Ureter (tissue), 1 donor: ENCODE measurements around the gene DPP7. TPM values are rescaled to one million over a fixed set of nuclear protein-coding genes. Genes with fewer than 3 reads are reported as not detected.

Experiments used
- DNase-seq: peaks from one replicate; pipeline ENCODE4 v3.0.0-alpha.2; 2020; ENCODE audit warnings: low spot score
- total RNA-seq: library from RNA; stranded (reverse); gene quantifications from one replicate; pipeline ENCODE4 v1.2.4, GENCODE V29; 2023
- donor health status: DM: yes; HTN: yes; CAD: no.

DPP7 gene
- total RNA-seq, 1 donor from 2014 or later, result 157 TPM

DNA sequence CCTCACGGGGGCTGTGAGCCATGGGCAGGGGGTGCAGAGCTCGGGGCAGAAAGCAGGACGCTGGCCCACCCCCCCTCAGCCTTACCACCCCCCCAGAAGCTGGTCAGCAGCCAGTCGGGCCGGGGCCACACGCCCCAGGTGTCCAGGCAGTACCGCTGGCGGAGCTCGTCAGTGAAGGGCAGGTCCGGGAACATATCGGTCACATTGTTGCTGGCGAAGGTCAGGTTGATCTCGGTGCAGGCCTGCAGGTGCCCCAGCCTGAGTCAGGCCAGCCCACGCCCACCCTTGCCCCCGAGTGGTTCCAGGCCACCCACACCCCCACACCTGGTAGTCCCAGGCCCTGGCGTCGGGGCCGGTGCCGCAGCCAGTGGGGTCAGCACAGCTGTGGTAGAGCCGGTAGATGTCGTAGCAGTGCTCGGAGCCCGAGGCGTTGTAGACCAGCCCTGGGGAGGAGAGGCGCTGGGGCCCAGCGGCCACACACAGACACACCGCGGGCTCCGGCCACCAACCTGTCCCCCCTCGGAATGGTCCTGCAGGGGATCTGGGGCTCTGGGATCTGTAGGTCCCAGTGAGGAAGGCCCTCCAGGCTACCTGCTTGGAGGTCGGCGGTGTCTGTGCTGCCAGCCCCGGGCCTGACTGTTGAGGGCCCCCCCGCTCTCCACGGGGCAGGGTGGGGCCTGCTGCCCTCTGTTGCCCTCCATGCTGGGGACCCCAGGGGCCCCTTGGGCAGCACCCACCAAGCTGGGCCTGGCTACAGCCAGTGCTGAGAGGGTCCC lies 2.6 kb downstream of the DPP7 start:
- no peak for DNase-seq

DNA sequence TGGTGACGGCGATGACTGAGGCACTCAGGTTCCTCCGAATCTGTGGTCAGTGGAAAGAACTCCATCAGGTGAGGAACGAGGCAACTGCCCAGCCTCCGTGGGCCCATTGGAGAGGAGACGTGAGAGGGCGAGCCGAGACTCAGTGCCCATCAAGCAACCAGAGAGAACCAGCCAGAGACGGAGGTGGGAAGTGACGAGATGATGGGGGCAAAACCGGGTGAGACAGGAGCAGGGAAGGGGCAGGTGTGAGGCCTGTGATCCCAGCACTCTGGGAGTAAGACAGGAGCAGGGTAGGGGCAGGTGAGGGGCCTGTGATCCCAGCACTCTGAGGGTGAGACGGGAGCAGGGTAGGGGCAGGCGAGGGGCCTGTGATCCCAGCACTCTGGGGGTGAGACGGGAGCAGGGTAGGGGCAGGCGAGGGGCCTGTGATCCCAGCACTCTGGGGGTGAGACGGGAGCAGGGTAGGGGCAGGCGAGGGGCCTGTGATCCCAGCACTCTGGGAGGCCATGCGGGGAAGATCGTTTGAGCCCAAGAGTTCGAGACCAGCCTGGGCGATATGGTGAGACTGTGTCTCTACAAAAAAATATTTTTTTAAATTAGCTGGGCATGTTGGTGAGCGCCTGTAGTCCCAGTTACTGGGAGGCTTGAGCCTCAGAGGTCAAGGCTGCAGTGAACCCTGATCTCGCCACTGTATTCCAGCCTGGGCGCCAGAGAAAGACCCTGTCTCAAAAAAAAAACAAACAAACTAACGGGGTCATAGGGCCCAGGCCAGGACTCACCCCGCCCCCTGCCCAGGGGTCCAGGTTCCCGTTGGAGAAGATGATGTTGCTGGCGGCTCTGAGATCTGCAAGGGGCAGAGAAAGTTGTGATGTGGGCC lies 3.4 kb downstream of the DPP7 start:
- no peak for DNase-seq

DNA sequence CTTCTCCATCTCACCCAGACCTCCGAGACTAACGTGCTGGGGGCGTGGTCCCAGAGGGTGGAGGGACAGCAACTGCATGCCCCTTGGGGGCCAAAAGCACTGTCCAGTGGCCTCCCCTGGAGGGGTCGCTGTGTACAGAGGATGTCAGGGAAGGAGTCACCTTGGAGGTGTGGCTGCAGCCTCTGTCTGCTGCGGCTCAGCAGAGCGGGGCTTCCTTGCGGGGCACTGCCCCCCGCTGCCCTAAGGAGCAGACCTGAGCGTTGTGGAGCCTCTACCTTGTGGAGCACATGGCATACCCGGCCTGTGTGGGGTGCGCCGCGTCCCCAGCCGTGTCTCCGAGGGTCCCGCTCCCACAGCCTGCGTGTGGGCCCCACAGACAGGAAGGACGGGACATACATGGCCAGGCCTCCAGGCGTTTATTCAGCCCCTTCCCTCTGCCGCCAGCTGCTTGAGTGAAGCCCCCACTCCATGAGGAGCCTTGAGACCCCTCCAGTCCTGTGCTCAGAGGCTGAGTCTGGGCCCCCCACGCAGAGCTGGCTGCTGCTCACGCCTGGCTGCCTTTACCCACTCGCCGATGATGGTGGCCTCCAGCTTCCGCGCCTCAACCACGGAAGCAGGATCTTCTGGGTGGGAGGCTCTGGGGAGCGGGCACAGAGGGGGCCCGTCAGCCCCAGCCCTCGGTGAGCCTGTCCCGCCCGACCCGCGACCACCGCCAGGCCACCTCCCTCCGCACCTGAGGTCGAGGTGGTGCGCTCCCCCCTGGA lies 4.2 kb downstream of the DPP7 start:
- no peak for DNase-seq

DNA sequence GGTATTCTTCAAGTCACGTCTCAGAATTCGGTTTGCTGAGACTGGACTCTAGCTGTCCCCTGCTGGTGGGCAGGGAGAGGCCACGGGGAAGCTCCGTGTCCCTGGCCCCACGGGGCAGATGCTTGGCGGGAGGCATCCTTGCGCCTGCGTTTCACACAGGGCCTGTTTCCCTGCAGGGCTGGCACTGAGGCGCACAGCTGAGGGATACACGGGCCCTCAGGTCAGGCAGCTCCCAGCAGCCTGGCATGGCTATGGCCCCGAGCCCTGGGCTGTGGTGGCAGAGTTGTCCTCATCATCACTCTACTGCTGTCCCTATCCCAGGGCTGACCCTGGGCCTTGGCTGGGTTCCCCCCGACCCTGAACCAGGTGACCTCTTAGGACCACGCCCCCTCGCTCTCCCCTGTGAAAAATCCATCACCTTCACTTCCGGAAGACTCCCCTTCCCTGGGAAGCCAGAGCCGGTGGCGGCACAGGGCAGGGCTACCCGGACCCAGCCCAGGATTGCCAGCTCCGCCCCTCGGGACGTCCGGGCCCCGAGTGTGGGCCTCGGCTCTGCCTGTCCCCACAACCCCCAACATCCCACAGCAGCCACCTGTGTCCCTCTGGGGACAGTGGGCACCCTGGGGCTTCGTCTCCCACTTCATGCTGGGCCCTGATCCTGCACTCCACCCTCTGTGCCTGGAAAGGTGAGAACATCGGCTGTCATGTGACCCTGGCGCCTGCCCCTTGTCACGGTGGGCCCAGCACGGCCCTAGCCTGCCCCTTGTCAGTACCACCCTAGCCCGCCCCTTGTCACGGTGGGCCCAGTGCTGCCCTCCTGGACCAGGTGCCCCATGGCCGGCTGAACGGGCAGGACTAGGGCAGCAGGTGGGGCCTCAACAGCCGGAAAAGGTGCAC lies 5.0 kb downstream of the DPP7 start:
- no peak for DNase-seq

DNA sequence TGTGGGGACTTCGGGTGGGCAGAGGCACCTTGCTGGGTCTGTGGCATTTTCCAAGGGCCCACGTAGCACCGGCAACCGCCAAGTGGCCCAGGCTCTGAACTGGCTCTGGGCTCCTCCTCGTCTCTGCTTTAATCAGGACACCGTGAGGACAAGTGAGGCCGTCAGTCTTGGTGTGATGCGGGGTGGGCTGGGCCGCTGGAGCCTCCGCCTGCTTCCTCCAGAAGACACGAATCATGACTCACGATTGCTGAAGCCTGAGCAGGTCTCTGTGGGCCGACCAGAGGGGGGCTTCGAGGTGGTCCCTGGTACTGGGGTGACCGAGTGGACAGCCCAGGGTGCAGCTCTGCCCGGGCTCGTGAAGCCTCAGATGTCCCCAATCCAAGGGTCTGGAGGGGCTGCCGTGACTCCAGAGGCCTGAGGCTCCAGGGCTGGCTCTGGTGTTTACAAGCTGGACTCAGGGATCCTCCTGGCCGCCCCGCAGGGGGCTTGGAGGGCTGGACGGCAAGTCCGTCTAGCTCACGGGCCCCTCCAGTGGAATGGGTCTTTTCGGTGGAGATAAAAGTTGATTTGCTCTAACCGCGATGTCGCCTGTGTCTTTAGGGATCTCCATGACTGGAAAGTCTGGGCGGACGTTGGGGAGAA lies 5.8 kb downstream of the DPP7 start:
- no peak for DNase-seq

DNA sequence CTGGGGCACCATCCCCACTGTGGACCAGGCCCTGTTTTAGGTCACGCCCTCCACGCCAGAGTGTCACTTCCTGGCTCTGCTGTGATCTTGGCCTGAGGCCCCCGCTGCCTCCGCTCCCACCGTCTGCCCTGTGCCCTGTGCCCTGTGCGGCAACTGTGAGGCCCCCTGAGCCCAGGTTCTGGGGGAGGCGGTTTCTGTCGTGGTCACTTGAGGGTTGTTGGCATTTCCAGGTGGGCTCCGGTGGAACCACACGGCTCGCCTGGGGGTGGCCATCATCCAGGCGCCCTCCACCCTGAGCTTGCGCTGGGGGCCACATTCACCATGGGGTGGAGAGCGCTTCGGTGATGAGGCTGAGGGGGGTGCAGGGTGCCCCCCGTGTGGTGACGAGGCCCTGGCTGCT lies 6.6 kb downstream of the DPP7 start:
- no peak for DNase-seq

DNA sequence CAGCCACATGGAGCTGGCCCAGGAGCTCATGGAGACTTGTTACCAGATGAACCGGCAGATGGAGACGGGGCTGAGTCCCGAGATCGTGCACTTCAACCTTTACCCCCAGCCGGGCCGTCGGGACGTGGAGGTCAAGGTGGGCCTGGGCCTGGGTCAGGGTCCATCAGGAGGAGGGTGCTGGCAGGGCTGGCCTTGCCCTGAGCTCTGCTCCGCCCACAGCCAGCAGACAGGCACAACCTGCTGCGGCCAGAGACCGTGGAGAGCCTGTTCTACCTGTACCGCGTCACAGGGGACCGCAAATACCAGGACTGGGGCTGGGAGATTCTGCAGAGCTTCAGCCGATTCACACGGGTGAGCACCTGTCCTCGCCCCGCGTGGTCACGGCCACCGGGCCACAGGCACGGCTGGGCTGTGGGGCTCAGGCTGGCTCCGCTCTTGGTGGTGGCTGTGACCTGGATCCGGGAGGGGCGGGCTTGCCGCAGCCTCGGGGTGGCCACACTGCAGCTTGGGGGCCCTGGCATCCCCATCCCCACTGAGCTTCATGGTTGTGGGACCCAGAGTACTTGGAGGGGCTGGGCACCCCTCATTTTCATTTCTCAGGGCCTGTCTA lies 7.1 kb downstream of the DPP7 start:
- DNase-seq, result no peak

DNA sequence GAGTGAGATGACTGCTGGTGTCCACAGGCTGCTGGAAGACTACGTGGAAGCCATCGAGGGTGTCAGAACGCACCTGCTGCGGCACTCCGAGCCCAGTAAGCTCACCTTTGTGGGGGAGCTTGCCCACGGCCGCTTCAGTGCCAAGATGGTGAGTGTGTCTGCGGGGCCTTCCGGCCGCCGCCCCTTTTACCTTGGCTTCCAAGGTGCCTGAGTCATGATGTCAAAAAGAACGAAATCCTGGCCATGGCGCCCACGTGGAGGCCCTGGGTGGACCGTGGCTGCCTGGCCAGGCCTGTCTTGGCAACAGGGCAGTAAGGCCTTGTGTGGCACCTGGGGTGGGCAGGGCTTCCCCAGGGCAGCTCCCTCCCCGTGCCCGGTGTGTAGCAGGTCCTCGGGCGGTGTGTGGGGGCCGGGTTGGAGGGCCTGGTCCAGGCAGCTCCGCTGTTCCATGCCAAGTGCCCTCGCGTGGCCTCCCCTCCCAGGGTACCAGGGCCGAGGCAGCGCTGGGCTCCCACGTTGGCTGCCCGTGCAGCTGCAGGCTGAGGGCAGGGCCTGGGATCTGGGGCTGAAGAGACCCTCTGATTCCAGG lies 7.8 kb downstream of the DPP7 start:
- DNase-seq, result no peak

DNA sequence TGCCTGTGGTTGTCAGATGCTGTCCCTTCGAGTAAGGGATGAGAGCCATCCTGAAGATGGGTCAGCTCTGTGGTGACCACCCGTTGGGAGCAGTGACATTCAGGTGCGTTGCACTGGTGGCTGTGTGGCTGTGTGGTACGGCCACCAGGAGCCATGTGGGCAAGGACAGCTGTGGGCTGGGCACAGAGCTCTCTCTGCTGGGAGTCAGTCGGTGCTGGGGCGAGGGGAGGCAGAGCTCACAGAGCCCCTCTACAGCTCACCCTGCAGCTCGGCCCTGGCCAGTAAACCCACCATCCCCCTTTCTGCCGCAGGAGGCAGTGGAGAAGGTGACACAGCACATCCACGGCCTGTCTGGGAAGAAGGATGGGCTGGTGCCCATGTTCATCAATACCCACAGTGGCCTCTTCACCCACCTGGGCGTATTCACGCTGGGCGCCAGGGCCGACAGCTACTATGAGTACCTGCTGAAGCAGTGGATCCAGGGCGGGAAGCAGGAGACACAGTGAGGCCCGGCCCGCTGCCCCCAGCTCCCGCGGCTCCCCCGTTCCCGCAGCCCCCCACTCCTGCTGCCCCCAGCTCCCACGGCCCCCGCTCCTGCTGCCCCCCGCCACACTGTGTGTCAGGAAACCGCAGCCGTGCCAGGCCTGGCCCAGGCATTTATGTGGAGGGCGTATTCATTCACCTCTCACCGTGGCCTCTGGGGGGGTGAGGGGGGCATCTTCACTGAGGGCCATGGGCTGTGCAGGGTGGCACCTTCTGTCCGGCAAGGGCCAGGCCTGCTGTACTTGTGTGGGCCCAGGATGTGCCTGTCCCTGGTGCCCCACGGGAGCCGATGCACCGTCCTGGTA lies 8.5 kb downstream of the DPP7 start:
- DNase-seq, result no peak

DNA sequence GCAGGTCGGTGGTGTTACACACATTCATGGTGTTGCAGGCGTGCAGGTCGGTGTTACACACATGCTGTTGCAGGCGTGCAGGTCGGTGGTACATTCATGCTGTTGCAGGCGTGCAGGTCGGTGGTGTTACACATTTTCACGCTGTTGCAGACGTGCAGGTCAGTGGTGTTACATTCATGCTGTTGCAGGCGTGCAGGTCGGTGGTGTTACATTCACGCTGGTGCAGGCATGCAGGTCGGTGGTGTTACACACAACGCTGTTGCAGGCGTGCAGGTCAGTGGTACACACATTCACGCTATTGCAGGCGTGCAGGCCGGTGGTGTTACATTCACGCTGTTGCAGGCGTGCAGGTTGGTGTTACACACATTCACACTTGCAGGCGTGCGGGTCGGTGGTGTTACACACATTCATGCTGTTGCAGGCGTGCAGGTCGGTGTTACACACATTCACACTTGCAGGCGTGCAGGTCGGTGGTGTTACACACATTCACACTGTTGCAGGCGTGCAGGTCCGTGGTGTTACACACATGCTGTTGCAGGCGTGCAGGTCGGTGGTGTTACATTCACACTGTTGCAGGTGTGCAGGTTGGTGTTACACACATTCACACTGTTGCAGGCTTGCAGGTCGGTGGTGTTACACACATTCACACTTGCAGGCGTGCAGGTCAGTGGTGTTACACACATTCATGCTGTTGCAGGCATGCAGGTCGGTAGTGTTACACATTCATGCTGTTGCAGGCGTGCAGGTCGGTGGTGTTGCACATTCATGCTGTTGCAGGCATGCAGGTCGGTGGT lies 11.1 kb downstream of the DPP7 start:
- DNase-seq, result no peak

DNA sequence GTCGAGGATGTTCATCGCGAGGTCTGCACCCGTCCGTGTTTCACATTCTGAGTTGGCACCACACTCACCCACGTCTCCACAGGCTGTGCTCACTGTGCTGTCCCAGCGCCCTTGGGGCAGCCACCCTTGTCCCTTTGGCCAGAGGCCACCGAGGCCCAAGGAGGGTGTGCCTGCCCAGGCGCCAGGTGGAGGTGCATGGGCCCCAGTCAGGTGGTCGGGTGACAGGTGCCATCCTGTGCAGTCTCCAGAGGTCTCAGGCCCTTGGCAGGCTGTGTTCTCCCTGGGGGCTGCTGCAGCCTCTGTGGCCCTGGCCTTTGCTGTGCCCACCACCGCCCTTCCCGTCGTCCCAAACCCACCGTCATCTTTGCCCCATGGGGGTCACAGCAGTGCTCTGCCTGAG lies 15.3 kb downstream of the DPP7 start:
- no peak for DNase-seq

DNA sequence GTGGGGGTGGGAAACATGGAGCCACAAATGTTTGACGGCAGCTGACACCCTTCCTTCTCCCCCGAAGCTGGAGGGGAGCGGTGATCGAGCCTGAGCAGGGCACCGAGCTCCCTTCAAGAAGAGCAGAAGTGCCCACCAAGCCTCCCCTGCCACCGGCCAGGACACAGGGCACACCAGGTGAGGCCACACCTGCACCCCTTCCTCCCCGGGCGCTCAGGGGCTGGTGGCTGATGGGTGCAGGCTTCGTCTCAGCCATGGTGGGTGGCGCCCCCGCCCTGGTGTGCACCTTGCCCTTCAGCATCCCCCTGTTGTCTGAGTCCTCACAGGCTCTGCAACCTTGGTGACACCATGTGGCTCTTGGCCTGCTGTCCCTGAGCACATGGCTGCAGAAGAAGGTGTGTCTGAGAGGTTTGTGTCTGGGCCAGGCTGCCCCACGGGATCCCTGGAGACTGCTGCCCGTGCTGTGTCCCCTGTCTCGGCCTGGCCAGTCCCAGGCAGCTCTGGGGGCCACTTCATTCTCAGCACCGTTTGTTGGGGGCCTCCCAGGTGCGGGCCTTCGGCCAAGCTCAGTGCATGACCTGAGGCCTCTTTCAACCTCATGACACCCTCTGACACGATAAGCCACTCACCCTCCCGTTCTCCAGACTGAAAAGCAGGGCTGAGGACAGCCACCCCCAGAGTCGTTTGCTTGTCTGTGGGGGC lies 16.6 kb downstream of the DPP7 start:
- DNase-seq, result no peak

DNA sequence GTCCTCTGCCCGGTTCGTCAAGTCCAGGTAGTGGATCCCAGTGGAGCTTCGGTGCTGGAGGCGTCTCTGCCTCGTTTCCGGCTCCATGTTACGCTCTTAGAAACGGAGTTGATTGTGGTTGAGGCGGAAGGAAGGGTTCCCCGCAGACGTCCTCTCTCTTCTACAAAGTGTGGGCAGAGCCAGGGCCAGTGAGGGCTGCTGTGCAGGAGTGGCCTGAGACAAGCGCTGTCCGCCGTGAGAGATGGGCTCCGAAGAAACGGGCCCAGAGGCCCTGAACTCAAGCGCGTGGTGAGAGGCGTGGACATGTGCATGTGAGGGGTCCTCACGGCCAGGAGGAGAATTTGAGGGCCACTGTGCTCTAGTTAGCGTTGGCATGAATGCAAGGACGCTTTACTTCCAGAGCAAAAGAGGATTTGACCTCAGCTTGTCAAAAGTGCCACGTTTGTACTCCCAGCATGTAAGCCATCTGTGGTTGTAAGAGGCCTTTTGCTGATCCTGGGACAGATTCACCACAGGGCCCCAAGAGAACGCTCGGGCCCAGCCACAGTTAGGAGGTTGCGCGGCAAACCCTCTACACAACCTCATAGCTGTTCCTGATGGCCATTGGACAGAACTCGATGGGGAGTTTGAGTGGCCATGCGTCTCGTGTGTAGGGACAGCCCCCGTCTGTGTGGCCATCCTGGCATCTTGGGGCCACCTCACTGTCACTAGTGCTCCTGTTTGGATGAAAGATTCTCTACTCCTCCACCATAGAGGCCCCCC lies 17.6 kb downstream of the DPP7 start:
- no peak for DNase-seq

DNA sequence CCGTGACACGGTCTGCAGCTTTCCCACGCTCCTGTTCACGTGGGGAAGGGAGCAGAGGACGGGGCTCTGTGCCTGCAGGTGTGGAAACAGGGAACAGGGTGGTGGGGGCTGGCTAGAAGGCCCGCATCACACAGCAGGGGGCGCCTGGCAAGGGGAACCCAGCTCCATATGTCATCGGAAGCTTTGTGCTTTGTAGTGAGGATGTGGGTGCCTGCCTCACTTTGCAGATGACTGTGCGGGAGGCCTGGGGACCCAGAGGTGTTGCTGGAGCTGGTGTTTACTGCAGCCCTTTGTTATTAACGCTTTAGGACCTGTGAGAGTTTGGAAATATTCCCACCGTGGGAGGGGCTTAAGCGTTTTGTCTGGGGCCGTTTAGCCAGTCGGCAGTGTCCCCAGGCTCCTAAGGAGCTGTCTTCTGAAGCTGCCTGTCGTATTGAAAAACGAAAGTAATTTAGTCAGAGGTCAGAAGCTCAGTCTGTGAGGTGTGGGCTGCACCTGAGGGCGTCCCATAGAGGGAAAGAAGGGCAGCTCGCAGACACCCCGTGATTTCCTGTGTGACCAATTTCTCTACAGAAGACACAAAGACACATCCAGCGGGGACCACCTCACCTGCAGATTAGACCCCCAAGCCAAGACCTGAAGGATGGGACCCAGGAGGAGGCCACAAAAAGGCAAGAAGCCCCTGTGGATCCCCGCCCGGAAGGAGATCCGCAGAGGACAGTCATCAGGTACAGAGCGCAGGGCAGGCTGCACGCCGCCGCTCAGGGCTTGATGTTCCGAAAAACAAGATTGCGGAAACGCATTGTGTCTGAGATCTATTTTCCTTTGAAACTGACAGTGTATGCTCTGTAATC lies 18.6 kb downstream of the DPP7 start:
- DNase-seq, result no peak

DNA sequence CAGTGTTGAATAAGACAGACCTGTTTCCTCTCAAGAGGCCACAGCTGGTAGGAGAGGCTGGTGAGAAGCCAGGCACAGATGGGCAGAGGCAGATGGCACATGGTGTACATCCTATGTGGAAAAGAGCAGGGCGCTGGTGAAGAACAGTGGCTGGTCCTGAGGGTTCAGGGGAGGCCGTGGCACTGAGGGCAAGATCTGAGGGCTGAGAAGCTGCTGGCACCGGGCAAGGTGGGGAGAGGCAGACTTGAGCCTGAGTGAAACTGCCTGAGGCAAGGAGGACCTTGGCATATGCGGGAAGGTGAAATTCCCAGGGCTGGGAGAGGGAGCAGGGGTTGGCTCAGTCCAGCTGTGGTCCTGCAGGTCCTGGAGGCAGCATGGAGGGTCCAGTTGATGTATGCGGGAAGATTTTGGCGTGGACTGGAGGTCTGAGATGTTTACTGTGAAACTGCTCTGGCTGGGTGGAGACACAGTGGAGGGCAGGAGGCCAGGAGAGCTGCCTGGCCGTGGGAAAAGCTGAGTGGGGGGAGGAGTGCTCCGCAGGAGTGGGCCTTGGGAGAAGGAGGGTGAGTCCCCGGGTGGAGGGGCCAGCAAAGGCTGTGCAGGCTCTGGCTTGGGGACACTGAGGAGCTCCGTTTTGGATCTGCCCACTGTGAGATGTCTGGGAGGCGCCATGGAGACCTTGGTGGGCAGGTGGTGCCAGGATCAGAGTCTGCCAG lies 25.1 kb downstream of the DPP7 start:
- no peak for DNase-seq
